Measurements from ENCODE around the gene GPR162. TPM values are rescaled to one million over a fixed set of nuclear protein-coding genes. Genes with fewer than 3 reads are reported as not detected.
"Not testable (repeated sequence)": the region's sequence is repeated elsewhere in the genome, so short reads cannot be mapped to it uniquely, and the experiment has no call there.

Gene GPR162
- total and polyA plus RNA-seq, 8 donors: 1.3 to 9.3 (median 4.0) TPM

DNA sequence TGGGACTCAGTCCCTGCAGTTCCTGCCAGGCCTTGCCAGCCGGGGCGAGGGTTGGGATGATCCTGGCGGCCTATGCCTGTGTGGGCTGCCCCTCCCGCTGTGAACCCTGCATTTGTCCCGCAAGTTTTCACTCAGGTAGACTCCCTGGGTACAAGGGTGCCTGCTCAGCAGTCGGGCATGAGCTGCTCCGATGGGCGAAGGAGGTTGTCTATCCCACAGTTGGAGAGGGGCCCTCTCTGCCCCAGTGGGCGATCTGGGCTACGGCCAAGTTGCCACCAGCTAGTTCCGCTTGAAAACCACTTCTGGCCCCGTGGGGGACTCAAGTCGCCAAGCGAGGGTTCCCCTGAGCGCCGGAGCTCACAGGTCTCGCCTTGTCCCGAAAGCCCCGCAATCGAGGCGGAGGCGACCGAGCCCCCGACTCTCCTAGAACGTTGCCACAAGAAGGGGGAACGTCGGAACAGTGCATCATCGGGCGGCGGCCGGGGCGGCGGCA is 45.3 kb downstream of the GPR162 start:
- TF ChIP-seq EP300 (IDR thresholded peaks at IDR 0.05) (no peak), POLR2AphosphoS5 (IDR thresholded peaks at IDR 0.05) (no peak), POLR2A (IDR thresholded peaks at IDR 0.05) (no peak), CTCF (IDR thresholded peaks at IDR 0.05) (no peak)
- peak in 1 of 2 donors; percentile 38 for DNase-seq
- intact Hi-C loops (cut with DNase I; ENCODE audit: low total_unique reads): no loop called here
- H3K27ac ChIP-seq: peak overlapping the region; percentile 84 to 99 (median 98)
- no peaks in the 10 kb centered on the region for H3K9me3 ChIP-seq
- 0 to 6% (median 2%) methylated on average over 5 to 33 of the region's 33 CpGs for WGBS, 5 donors
- H3K4me3 ChIP-seq: peak overlapping the region; percentile 81 to 100 (median 98)
- peaks cover 27 to 54% (median 51%) of the 10 kb centered on the region in 4 donors for H3K4me1 ChIP-seq
- H3K27me3 ChIP-seq: no peaks in the 10 kb centered on the region
- H3K36me3 ChIP-seq: peaks cover 42 to 68% (median 66%) of the 10 kb centered on the region in 4 donors

GRCh38 chr12:6867413-6868210 is 46.0 kb downstream of the GPR162 start, which contains the start of gene TPI1:
TSS of gene TPI1 (plus strand) at chr12:6867531. CDS start at chr12:6867567, 36 bp downstream.
- Histone ChIP-seq H3K4me3 (peak within 1 kb of the TSS; percentile 81 to 100 (median 98)), H3K36me3 (peaks cover 42 to 62% (median 60%) of the 10 kb centered on the region in 4 donors), H3K9me3 (no peaks in the 10 kb centered on the region), H3K4me1 (peaks cover 30 to 61% (median 56%) of the 10 kb centered on the region in 4 donors), H3K27ac (peak within 1 kb of the TSS; percentile 97 to 99 (median 98)), H3K27me3 (no peaks in the 10 kb centered on the region)
- peak in 2 of 4 donors; percentile 39 to 95 for TF ChIP-seq POLR2A (IDR thresholded peaks at IDR 0.05)
- TF ChIP-seq EP300 (IDR thresholded peaks at IDR 0.05): no peak
- no peak for TF ChIP-seq CTCF (IDR thresholded peaks at IDR 0.05)
- peak; percentile 77 to 100 (median 100) for TF ChIP-seq POLR2AphosphoS5 (IDR thresholded peaks at IDR 0.05)
- DNase-seq: peak; percentile 87 to 96
- intact Hi-C loops (cut with DNase I; ENCODE audit: low total_unique reads): no loop called here
- 0 to 1% (median 0%) methylated on average over 31 to 86 of the region's 86 CpGs for WGBS, 5 donors

GRCh38 chr12:6868211-6869048 is 46.8 kb downstream of the GPR162 start:
- DNase-seq: no peak
- peak overlapping the region; percentile 81 to 100 (median 98) for H3K4me3 ChIP-seq
- no peak for TF ChIP-seq EP300 (IDR thresholded peaks at IDR 0.05)
- no peak for TF ChIP-seq POLR2A (IDR thresholded peaks at IDR 0.05)
- H3K9me3 ChIP-seq: no peaks in the 10 kb centered on the region
- peak overlapping the region; percentile 97 to 99 (median 98) for H3K27ac ChIP-seq
- 5 to 10% (median 7%) methylated on average over 21 to 22 of the region's 22 CpGs for WGBS, 5 donors
- intact Hi-C loops (cut with DNase I; ENCODE audit: low total_unique reads): no loop called here
- H3K27me3 ChIP-seq: no peaks in the 10 kb centered on the region
- H3K36me3 ChIP-seq: peaks cover 36 to 54% (median 52%) of the 10 kb centered on the region in 4 donors
- peaks cover 30 to 62% (median 58%) of the 10 kb centered on the region in 4 donors for H3K4me1 ChIP-seq

DNA sequence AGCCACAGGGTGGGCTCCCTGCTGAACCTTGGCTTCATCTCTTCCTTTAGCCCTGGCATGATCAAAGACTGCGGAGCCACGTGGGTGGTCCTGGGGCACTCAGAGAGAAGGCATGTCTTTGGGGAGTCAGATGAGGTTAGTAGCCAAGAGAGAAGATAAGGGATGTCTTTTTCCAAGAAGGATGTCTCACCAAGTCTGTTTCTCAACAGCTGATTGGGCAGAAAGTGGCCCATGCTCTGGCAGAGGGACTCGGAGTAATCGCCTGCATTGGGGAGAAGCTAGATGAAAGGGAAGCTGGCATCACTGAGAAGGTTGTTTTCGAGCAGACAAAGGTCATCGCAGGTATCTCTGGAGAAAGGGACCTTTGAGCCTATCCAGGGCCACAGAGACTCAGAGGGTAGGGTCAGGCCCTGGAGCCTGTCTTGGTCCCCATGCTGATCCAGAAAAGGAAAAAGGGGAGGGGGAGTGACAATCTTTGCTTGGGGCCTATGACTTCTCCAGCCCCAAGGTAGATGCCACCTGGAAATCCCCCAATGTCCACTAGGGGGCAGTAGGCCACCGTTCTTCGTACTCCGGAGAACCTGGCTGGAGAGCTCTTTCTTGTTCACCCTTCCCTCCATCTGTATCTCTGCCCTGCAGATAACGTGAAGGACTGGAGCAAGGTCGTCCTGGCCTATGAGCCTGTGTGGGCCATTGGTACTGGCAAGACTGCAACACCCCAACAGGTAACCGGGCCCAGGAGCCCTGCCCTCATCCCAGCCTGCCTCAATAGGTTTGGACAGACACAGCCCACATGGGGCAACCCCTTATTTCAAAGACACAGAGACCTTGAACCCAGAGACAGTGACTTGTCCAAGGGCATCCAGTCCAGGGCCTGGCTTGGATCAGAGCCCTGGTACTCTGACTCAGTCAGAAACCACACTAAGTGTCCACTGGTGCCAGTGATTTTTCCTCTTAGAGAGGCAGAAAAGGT is 47.7 kb downstream of the GPR162 start:
- intact Hi-C loops (cut with DNase I; ENCODE audit: low total_unique reads): no loop called here
- Histone ChIP-seq H3K9me3 (no peaks in the 10 kb centered on the region), H3K4me1 (peaks cover 37 to 71% (median 66%) of the 10 kb centered on the region in 4 donors), H3K36me3 (peaks cover 27 to 45% (median 43%) of the 10 kb centered on the region in 4 donors), H3K27me3 (no peaks in the 10 kb centered on the region), H3K27ac (peak overlapping the region in 4 of 5 donors; percentile 36 to 98 (median 98)), H3K4me3 (peak overlapping the region in 3 of 4 donors; percentile 81 to 99 (median 98))
- 18 to 33% (median 25%) methylated on average over 10 to 12 of the region's 12 CpGs for WGBS, 5 donors
- no peak for TF ChIP-seq EP300 (IDR thresholded peaks at IDR 0.05)
- peak in 5 of 7 experiments; percentile 85 to 96 (median 90) for TF ChIP-seq CTCF (IDR thresholded peaks at IDR 0.05)
- peak in 2 of 3 donors; percentile 4 to 79 for TF ChIP-seq POLR2AphosphoS5 (IDR thresholded peaks at IDR 0.05)
- TF ChIP-seq POLR2A (IDR thresholded peaks at IDR 0.05): no peak
- peak; percentile 91 to 94 for DNase-seq

DNA sequence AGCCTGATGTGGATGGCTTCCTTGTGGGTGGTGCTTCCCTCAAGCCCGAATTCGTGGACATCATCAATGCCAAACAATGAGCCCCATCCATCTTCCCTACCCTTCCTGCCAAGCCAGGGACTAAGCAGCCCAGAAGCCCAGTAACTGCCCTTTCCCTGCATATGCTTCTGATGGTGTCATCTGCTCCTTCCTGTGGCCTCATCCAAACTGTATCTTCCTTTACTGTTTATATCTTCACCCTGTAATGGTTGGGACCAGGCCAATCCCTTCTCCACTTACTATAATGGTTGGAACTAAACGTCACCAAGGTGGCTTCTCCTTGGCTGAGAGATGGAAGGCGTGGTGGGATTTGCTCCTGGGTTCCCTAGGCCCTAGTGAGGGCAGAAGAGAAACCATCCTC is 48.7 kb downstream of the GPR162 start:
- H3K9me3 ChIP-seq: not testable (repeated sequence)
- peak overlapping the region in 2 of 5 donors; percentile 98 for H3K27ac ChIP-seq

More for the DNA sequence above, 48.7 kb downstream of the GPR162 start:
- 51 to 66% (median 58%) methylated on average over 4 of the region's 4 CpGs for WGBS, 5 donors
- DNase-seq; H3K27me3 ChIP-seq; intact Hi-C loops (cut with DNase I; ENCODE audit: low total_unique reads): not testable (repeated sequence)
- peaks cover 37 to 74% (median 73%) of the 10 kb centered on the region in 4 donors for H3K4me1 ChIP-seq
- H3K4me3 ChIP-seq: peak overlapping the region in 1 of 4 donors; percentile 99
- H3K36me3 ChIP-seq: peaks cover 17 to 35% (median 33%) of the 10 kb centered on the region in 4 donors
